Measurements from ENCODE around the gene SSBP1.
A peak's percentile ranks its signal among the peaks of the same experiment; 100 is the strongest.
"Not testable (repeated sequence)": the region's sequence is repeated elsewhere in the genome, so short reads cannot be mapped to it uniquely, and the experiment has no call there.

Gene SSBP1

DNA sequence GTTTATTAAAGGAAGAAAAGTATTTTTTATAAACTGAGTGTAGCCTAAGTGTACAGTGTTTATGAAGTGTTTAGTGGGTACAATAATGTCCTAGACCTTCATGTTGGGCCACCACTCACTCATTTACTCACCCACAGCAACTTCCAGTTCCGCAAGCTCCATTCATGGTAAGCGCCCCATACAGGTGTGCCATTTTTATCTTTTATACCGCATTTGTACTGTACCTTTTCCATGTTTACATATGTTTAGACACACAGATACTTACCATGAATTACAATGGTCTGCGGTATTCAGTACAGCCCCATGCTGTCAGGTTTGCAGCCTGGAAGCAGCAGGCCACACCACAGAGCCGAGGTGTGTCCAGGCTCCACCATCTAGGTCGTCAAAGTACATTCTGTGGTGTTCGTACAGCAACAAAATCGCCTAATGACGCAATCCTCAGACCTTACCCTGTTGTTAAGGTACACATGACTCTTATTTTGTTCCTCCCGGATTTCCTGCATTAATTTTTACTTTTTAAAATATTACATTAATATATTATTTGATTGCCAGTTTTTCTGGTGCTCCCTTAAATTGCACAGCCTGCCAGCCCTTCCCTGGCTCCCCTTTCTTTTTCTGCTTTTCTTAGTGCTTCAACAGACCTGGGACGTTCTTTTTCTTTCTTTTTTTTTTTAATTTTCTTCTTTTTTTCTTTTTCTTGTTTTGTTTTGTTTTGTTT, 881 bp upstream of the SSBP1 start:
- peak overlapping the region; percentile 38; the same call in 1 of the 2 replicates for H3K27ac ChIP-seq (ENCODE audit: low read depth, low read length)

GRCh38 chr7:141738592-141739013, 445 bp downstream of the SSBP1 start:
- no peaks in the 10 kb centered on the region for H3K9me3 ChIP-seq (ENCODE audit: control insufficient read depth, insufficient read depth, low read depth, low read length)
- H3K27ac ChIP-seq (ENCODE audit: low read depth, low read length) = peak overlapping the region; percentile 74
- peak overlapping the region; percentile 87 for H3K4me3 ChIP-seq (ENCODE audit: low read depth, low read length)
- peaks cover 4% of the 10 kb centered on the region; the same call in 1 of the 2 replicates for H3K4me1 ChIP-seq (ENCODE audit: control insufficient read depth, insufficient read depth, low read length)
- H3K9ac ChIP-seq (ENCODE audit: low read length) = peak overlapping the region; percentile 90
- no peaks in the 10 kb centered on the region for H3K27me3 ChIP-seq (ENCODE audit: control insufficient read depth, insufficient read depth, low read length)
- H3K36me3 ChIP-seq (ENCODE audit: control insufficient read depth, insufficient read depth, low read length) = peaks cover 44% of the 10 kb centered on the region

More for the DNA sequence above, 881 bp upstream of the SSBP1 start:
- Histone ChIP-seq H3K4me1 (ENCODE audit: control insufficient read depth, insufficient read depth, low read length) (peaks cover 4% of the 10 kb centered on the region), H3K36me3 (ENCODE audit: control insufficient read depth, insufficient read depth, low read length) (peaks cover 31% of the 10 kb centered on the region), H3K4me3 (ENCODE audit: low read depth, low read length) (peak overlapping the region; percentile 87), H3K9ac (ENCODE audit: low read length) (peak overlapping the region; percentile 40), H3K27me3 (ENCODE audit: control insufficient read depth, insufficient read depth, low read length) (no peaks in the 10 kb centered on the region), H3K9me3 (ENCODE audit: control insufficient read depth, insufficient read depth, low read depth, low read length) (no peaks in the 10 kb centered on the region)

- peaks cover 50% of the 10 kb centered on the region for H3K36me3 ChIP-seq (ENCODE audit: control insufficient read depth, insufficient read depth, low read length)
- peak overlapping the region; percentile 87 for H3K4me3 ChIP-seq (ENCODE audit: low read depth, low read length)
- H3K4me1 ChIP-seq (ENCODE audit: control insufficient read depth, insufficient read depth, low read length) = peaks cover 4% of the 10 kb centered on the region; the same call in 1 of the 2 replicates
- no peak overlapping the region; the same call in 1 of the 2 replicates for H3K27ac ChIP-seq (ENCODE audit: low read depth, low read length)
- H3K9ac ChIP-seq (ENCODE audit: low read length) = peak overlapping the region; percentile 90
- no peaks in the 10 kb centered on the region for H3K9me3 ChIP-seq (ENCODE audit: control insufficient read depth, insufficient read depth, low read depth, low read length)
- H3K27me3 ChIP-seq (ENCODE audit: control insufficient read depth, insufficient read depth, low read length) = no peaks in the 10 kb centered on the region
Observed at GRCh38 chr7:141739250-141739649, 1.1 kb downstream of the SSBP1 start.

DNA sequence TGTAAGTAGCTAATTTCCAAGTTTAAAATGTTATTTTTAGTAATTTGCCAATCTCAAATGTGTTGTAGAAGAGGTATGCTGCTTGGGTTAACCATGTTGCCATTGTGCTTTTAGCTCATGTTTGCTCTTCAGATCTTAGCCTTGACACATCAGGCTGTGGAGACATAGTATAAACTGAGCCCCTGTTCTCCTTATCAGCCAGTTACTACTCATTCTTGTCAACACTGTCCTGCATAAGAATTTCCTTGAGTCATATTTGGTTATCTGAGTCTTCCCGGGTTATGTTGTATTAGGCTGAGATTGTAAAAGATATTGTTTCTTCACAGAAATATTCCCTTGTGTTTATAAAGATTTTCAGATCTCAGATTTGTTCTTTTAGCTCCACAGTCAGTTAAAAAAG, 4.1 kb downstream of the SSBP1 start:
- Histone ChIP-seq H3K4me3 (ENCODE audit: low read depth, low read length) (no peak overlapping the region), H3K27me3 (ENCODE audit: control insufficient read depth, insufficient read depth, low read length) (no peaks in the 10 kb centered on the region), H3K4me1 (ENCODE audit: control insufficient read depth, insufficient read depth, low read length) (peaks cover 4% of the 10 kb centered on the region; the same call in 1 of the 2 replicates), H3K9ac (ENCODE audit: low read length) (no peak overlapping the region), H3K27ac (ENCODE audit: low read depth, low read length) (no peak overlapping the region), H3K36me3 (ENCODE audit: control insufficient read depth, insufficient read depth, low read length) (peaks cover 80% of the 10 kb centered on the region), H3K9me3 (ENCODE audit: control insufficient read depth, insufficient read depth, low read depth, low read length) (no peaks in the 10 kb centered on the region)

GRCh38 chr7:141744131-141744530, 6.0 kb downstream of the SSBP1 start:
- Histone ChIP-seq H3K27ac (ENCODE audit: low read depth, low read length) (no peak overlapping the region), H3K4me3 (ENCODE audit: low read depth, low read length) (no peak overlapping the region), H3K36me3 (ENCODE audit: control insufficient read depth, insufficient read depth, low read length) (peaks cover 96% of the 10 kb centered on the region), H3K27me3 (ENCODE audit: control insufficient read depth, insufficient read depth, low read length) (no peaks in the 10 kb centered on the region), H3K9ac (ENCODE audit: low read length) (no peak overlapping the region), H3K4me1 (ENCODE audit: control insufficient read depth, insufficient read depth, low read length) (peaks cover 2% of the 10 kb centered on the region; the same call in 1 of the 2 replicates), H3K9me3 (ENCODE audit: control insufficient read depth, insufficient read depth, low read depth, low read length) (no peaks in the 10 kb centered on the region; the same call in 1 of the 2 replicates)

- no peak overlapping the region for H3K4me3 ChIP-seq (ENCODE audit: low read depth, low read length)
- no peak overlapping the region for H3K9ac ChIP-seq (ENCODE audit: low read length)
- no peaks in the 10 kb centered on the region for H3K27me3 ChIP-seq (ENCODE audit: control insufficient read depth, insufficient read depth, low read length)
- peaks cover 97% of the 10 kb centered on the region for H3K36me3 ChIP-seq (ENCODE audit: control insufficient read depth, insufficient read depth, low read length)
- no peak overlapping the region for H3K27ac ChIP-seq (ENCODE audit: low read depth, low read length)
- H3K4me1 ChIP-seq (ENCODE audit: control insufficient read depth, insufficient read depth, low read length) = no peaks in the 10 kb centered on the region
- H3K9me3 ChIP-seq (ENCODE audit: control insufficient read depth, insufficient read depth, low read depth, low read length) = peaks cover 28% of the 10 kb centered on the region
Observed at GRCh38 chr7:141748396-141748795, 10.2 kb downstream of the SSBP1 start.

DNA sequence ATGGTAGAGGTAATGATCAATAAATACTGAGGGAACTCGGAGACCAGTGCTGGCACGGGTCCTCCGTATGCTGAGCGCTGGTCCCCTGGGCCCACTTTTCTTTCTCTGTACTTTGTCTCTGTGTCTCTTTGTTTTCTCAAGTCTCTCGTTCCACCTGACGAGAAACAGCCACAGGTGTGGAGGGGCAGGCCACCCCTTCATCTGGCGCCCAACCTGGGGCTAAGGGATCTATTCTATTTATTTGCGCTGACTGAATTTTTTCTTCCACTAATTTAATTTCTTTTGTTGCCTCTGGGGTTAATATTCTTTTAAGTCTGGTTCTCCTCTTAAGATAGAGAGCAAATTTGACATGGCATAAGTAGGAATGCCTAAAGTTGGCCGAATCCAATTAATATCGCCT, 13.7 kb downstream of the SSBP1 start:
- not testable (repeated sequence) for H3K4me3 ChIP-seq (ENCODE audit: low read depth, low read length); H3K9ac ChIP-seq (ENCODE audit: low read length); H3K27me3 ChIP-seq (ENCODE audit: control insufficient read depth, insufficient read depth, low read length); H3K4me1 ChIP-seq (ENCODE audit: control insufficient read depth, insufficient read depth, low read length); H3K27ac ChIP-seq (ENCODE audit: low read depth, low read length)
- Histone ChIP-seq H3K36me3 (ENCODE audit: control insufficient read depth, insufficient read depth, low read length) (peaks cover 92% of the 10 kb centered on the region), H3K9me3 (ENCODE audit: control insufficient read depth, insufficient read depth, low read depth, low read length) (peaks cover 28% of the 10 kb centered on the region)

DNA sequence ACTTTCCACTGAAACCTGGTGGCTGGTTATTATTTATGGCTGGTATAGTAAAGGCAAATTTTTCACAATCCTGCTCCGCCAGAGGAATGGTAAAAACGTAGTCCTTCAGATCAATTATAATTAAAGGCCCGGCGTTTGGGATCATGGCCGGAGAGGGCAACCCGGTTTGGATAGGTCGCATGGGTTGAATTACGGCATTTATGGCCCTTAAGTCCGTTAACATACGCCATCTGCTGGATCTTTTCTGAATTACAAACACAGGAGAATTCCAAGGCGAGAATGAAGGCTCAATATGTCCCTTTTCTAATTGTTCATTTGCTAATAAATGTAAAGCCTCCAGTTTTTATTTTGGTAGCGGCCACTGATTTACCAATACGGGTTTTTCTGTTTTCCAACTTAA, 14.5 kb downstream of the SSBP1 start:
- H3K27me3 ChIP-seq (ENCODE audit: control insufficient read depth, insufficient read depth, low read length) = no peaks in the 10 kb centered on the region
- no peak overlapping the region for H3K27ac ChIP-seq (ENCODE audit: low read depth, low read length)
- peaks cover 95% of the 10 kb centered on the region for H3K36me3 ChIP-seq (ENCODE audit: control insufficient read depth, insufficient read depth, low read length)
- no peak overlapping the region for H3K4me3 ChIP-seq (ENCODE audit: low read depth, low read length)
- peaks cover 28% of the 10 kb centered on the region for H3K9me3 ChIP-seq (ENCODE audit: control insufficient read depth, insufficient read depth, low read depth, low read length)
- H3K4me1 ChIP-seq (ENCODE audit: control insufficient read depth, insufficient read depth, low read length) = no peaks in the 10 kb centered on the region
- no peak overlapping the region for H3K9ac ChIP-seq (ENCODE audit: low read length)

DNA sequence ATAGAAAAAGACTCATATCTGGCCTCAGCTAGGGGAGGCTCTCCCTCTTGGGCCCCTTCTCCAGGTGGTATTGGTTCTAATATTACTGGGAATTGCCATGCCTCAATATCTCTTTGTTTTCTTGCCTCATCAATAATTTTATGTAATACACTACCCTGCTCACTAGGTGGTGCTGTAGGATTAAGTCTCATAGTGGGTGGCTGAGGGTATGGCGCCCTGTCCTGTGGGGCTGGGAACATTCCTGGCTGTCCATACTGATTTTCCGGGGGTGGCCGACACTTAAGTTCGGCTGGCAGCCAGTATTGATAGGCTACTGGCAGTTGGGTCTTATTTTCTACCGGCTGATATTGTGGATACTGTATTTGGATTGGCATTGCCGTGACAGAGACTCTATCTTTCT, 16.8 kb downstream of the SSBP1 start:
- H3K9ac ChIP-seq (ENCODE audit: low read length) = no peak overlapping the region
- no peak overlapping the region for H3K4me3 ChIP-seq (ENCODE audit: low read depth, low read length)
- no peaks in the 10 kb centered on the region for H3K4me1 ChIP-seq (ENCODE audit: control insufficient read depth, insufficient read depth, low read length)
- H3K36me3 ChIP-seq (ENCODE audit: control insufficient read depth, insufficient read depth, low read length) = peaks cover 91% of the 10 kb centered on the region
- H3K27me3 ChIP-seq (ENCODE audit: control insufficient read depth, insufficient read depth, low read length) = no peaks in the 10 kb centered on the region
- H3K9me3 ChIP-seq (ENCODE audit: control insufficient read depth, insufficient read depth, low read depth, low read length) = peaks cover 25% of the 10 kb centered on the region
- no peak overlapping the region for H3K27ac ChIP-seq (ENCODE audit: low read depth, low read length)

GRCh38 chr7:141763797-141764196, 25.6 kb downstream of the SSBP1 start, which contains the start of gene TAS2R3:
TAS2R3 (plus strand) TSS chr7:141764097; CDS start chr7:141764159, 62 bp downstream.
- Histone ChIP-seq H3K27me3 (ENCODE audit: control insufficient read depth, insufficient read depth, low read length) (no peaks in the 10 kb centered on the region), H3K4me1 (ENCODE audit: control insufficient read depth, insufficient read depth, low read length) (no peaks in the 10 kb centered on the region; the same call in 1 of the 2 replicates), H3K9ac (ENCODE audit: low read length) (no peak within 1 kb of the TSS), H3K9me3 (ENCODE audit: control insufficient read depth, insufficient read depth, low read depth, low read length) (no peaks in the 10 kb centered on the region), H3K4me3 (ENCODE audit: low read depth, low read length) (no peak within 1 kb of the TSS), H3K36me3 (ENCODE audit: control insufficient read depth, insufficient read depth, low read length) (peaks cover 48% of the 10 kb centered on the region), H3K27ac (ENCODE audit: low read depth, low read length) (no peak within 1 kb of the TSS)

GRCh38 chr7:141770083-141770583, 32.0 kb downstream of the SSBP1 start:
- not testable (repeated sequence) for H3K4me3 ChIP-seq (ENCODE audit: low read depth, low read length); H3K9ac ChIP-seq (ENCODE audit: low read length); H3K9me3 ChIP-seq (ENCODE audit: control insufficient read depth, insufficient read depth, low read depth, low read length); H3K36me3 ChIP-seq (ENCODE audit: control insufficient read depth, insufficient read depth, low read length); H3K4me1 ChIP-seq (ENCODE audit: control insufficient read depth, insufficient read depth, low read length); H3K27ac ChIP-seq (ENCODE audit: low read depth, low read length); H3K27me3 ChIP-seq (ENCODE audit: control insufficient read depth, insufficient read depth, low read length)

Data from HUES6 (cell line).